HepG2 (cell line): Measurements from ENCODE around the gene ARL17B. TPM values are rescaled to one million over a fixed set of nuclear protein-coding genes. Genes with fewer than 3 reads are reported as not detected.
"Not testable (repeated sequence)": the region's sequence is repeated elsewhere in the genome, so short reads cannot be mapped to it uniquely, and the experiment has no call there.

Experiments used
- ATAC-seq: fragments of 200-7000 bp; cut with Tn5 transposase; 3 replicates; pipeline ENCODE4 v1.9.1; 2020; ENCODE audit warnings: mild to moderate bottlenecking, moderate library complexity
- BruUV-seq: library from RNA; stranded (reverse); fragments of 400-500 nt; replicated peaks from 2 replicates; lab custom pipeline; 2021; lab: Mats Ljungman, UMichigan
- CTCF ChIA-PET: fragments of 300-600 bp; formaldehyde crosslinking; extraction: SDS; loops from one replicate; lab custom pipeline; 2021; ENCODE audit warnings: low total read pairs, inconsistent platforms, low intra/inter-chr PET ratio; lab: Yijun Ruan, JAX
- POLR2A ChIA-PET: fragments of 350-600 bp; sonication (Branson Sonifier 250); formaldehyde crosslinking; loops from one replicate; lab custom pipeline; 2020; ENCODE audit warnings: antibody characterized with exemption, inconsistent platforms; lab: Yijun Ruan, JAX
- DNase-seq: peaks from one replicate; pipeline ENCODE4 v3.0.0-alpha.2; 2015; ENCODE audit warnings: low spot score
- FAIRE-seq: peaks from 3 replicates; lab custom pipeline; 2011; peaks lifted over from hg19 to GRCh38; lab: Jason Lieb, UNC
- H2AFZ ChIP-seq: one replicate; pipeline ENCODE4 v1.6.1; 2011; ENCODE audit warnings: low read length, inconsistent platforms
- H3K27ac ChIP-seq: fragments of 300-600 bp; 3 replicates; pipeline ENCODE4 v1.8.0; 2011; ENCODE audit warnings: mixed run types, mild to moderate bottlenecking, mixed read lengths, low read length, inconsistent platforms; ENCODE audit not compliant: insufficient read depth; ENCODE audit errors: extremely low read length
- H3K27me3 ChIP-seq, 2 experiments: fragments of 200-600 bp in 1 of 2; 2 replicates in 1 of 2; 3 replicates in 1 of 2; pipeline versions ENCODE4 v1.6.0 to v1.8.0; 2011; ENCODE audit warnings: low read length in 2 of 2, mild to moderate bottlenecking in 2 of 2, moderate library complexity in 2 of 2, inconsistent platforms in 1 of 2; ENCODE audit not compliant: insufficient read depth in 2 of 2, control insufficient read depth in 1 of 2
- H3K36me3 ChIP-seq, 2 experiments: fragments of 200-600 bp in 1 of 2; replicated peaks in 1 of 2; 2 replicates in 1 of 2; 3 replicates in 1 of 2; pipeline versions ENCODE4 v1.5.1 to v1.8.0; 2011; ENCODE audit warnings: low read length in 2 of 2, inconsistent platforms in 1 of 2; ENCODE audit not compliant: insufficient read depth in 2 of 2, control insufficient read depth in 1 of 2
- H3K4me1 ChIP-seq: 2 replicates; pipeline ENCODE4 v1.5.1; 2012; ENCODE audit warnings: low read length, inconsistent platforms; ENCODE audit not compliant: insufficient read depth
- H3K4me2 ChIP-seq: 2 replicates; pipeline ENCODE4 v1.6.0; 2011; ENCODE audit warnings: low read depth, low read length, inconsistent platforms
- H3K4me3 ChIP-seq, 3 experiments: fragments of 200-600 bp in 1 of 3; sonication (generic), shearing (Covaris generic) in 1 of 3; replicated peaks in 1 of 3; 2 replicates each; pipeline ENCODE4 v1.5.1; 2011 to 2016; ENCODE audit warnings: low read length in 3 of 3, inconsistent platforms in 2 of 3, low read depth in 2 of 3, mild to moderate bottlenecking in 2 of 3, control low read depth in 1 of 3, mixed read lengths in 1 of 3; ENCODE audit not compliant: insufficient read depth in 1 of 3
- H3K79me2 ChIP-seq: one replicate; pipeline ENCODE4 v1.6.1; 2011; ENCODE audit warnings: low read length, inconsistent platforms; ENCODE audit not compliant: insufficient read depth
- H3K9ac ChIP-seq: 2 replicates; pipeline ENCODE4 v1.6.0; 2011; ENCODE audit warnings: mild to moderate bottlenecking, low read depth, low read length, inconsistent platforms; ENCODE audit not compliant: insufficient read depth
- H3K9me3 ChIP-seq: 2 replicates; pipeline ENCODE4 v1.5.1; 2012; ENCODE audit warnings: mild to moderate bottlenecking, low read length
- H4K20me1 ChIP-seq: 2 replicates; pipeline ENCODE4 v1.6.0; 2011; ENCODE audit warnings: inconsistent platforms, mild to moderate bottlenecking, low read length, moderate library complexity; ENCODE audit not compliant: insufficient read depth
- WGBS: methylation state at CpG from one replicate; pipeline ENCODE4 v1.1.6; 2017; ENCODE audit warnings: low lambda C conversion rate; 5-methylcytosine and 5-hydroxymethylcytosine counted together
- in situ Hi-C: cut with HindIII; loops from 2 replicates; pipeline ENCODE4 v1.10.0; 2017; ENCODE audit warnings: low pct_unique_long_range_greater_than_20kb; ENCODE audit not compliant: extremely low pct_ligation_motif_present
- intact Hi-C: fragments of 100-400 bp; cut with micrococcal nuclease; formaldehyde crosslinking; loops from one replicate; pipeline ENCODE4 v1.10.0; 2022; ENCODE audit not compliant: unreplicated experiment
- polyA plus RNA-seq, 8 experiments: library from polyadenylated mRNA; depleted of rRNA in 3 of 8; stranded (reverse) in 7 of 8; unstranded in 1 of 8; fragments of >200 nt; fragmentation: Illumina TruSeq in 4 of 8; extraction: Trizol in 4 of 8; gene quantifications; 2 replicates each; pipeline versions ENCODE4 v1.2.1 to v1.2.3, GENCODE V29; 2011 to 2016; ENCODE audit warnings: low read depth in 4 of 8, missing spikeins in 1 of 8, mixed read lengths in 1 of 8; ENCODE audit not compliant: insufficient read depth in 1 of 8
- total RNA-seq, 5 experiments: library from RNA; depleted of rRNA; stranded (reverse); fragments of >200 nt; fragmentation: Illumina TruSeq; extraction: Trizol; gene quantifications; 2 replicates each; pipeline ENCODE4 v1.2.3, GENCODE V29; 2016; ENCODE audit warnings: low read depth in 1 of 5

The ARL17B gene
- total and polyA plus RNA-seq, 2 of the 13 experiments (the other 11 are each of a cell fraction or from before 2014, with no cell fraction given), result 14.2 to 25.8 TPM

GRCh38 chr17:46285500-46285899 is 76.1 kb downstream of the ARL17B start:
- 69% methylated on average over 2 of the region's 2 CpGs for WGBS
- H3K9me3 ChIP-seq, H3K36me3 ChIP-seq, CTCF ChIA-PET, H3K79me2 ChIP-seq, H2AFZ ChIP-seq, in situ Hi-C loops, H3K27me3 ChIP-seq, H3K9ac ChIP-seq, H3K27ac ChIP-seq, H4K20me1 ChIP-seq, POLR2A ChIA-PET, FAIRE-seq, H3K4me3 ChIP-seq, ATAC-seq, H3K4me2 ChIP-seq, DNase-seq, BruUV-seq: not testable (repeated sequence)
- intact Hi-C loops, result loop anchor here (5.0 kb wide), 1 partner anchor 283 kb away; no protein-coding TSS in a partner anchor
- H3K4me1 ChIP-seq, result peaks cover 22% of the 10 kb centered on the region

- H3K4me3 ChIP-seq, H2AFZ ChIP-seq, H3K27ac ChIP-seq, CTCF ChIA-PET, H3K79me2 ChIP-seq, intact Hi-C loops, BruUV-seq, H3K4me2 ChIP-seq, ATAC-seq, in situ Hi-C loops, H3K27me3 ChIP-seq, H3K9ac ChIP-seq, POLR2A ChIA-PET, FAIRE-seq, H4K20me1 ChIP-seq, DNase-seq, H3K36me3 ChIP-seq, H3K9me3 ChIP-seq: not testable (repeated sequence)
- WGBS, result 90% methylated on average over 1 of the region's 1 CpG
- peaks cover 30% of the 10 kb centered on the region for H3K4me1 ChIP-seq
Observed at GRCh38 chr17:46284467-46284866, 77.1 kb downstream of the ARL17B start.

GRCh38 chr17:46282635-46283034 is 78.9 kb downstream of the ARL17B start:
- peaks cover 37% of the 10 kb centered on the region for H3K4me1 ChIP-seq
- WGBS, result 92% methylated on average over 12 of the region's 12 CpGs
- DNase-seq, H3K9ac ChIP-seq, H3K9me3 ChIP-seq, POLR2A ChIA-PET, H3K27ac ChIP-seq, FAIRE-seq, H3K79me2 ChIP-seq, intact Hi-C loops, H4K20me1 ChIP-seq, H3K27me3 ChIP-seq, BruUV-seq, ATAC-seq, H3K4me2 ChIP-seq, in situ Hi-C loops, H3K36me3 ChIP-seq, H3K4me3 ChIP-seq, CTCF ChIA-PET, H2AFZ ChIP-seq: not testable (repeated sequence)
